ENCODE results near the gene GRK4.

GRCh38 chr4:2995546-2996265, 32.3 kb downstream of the GRK4 start:
- TF ChIP-seq CTCF (IDR thresholded peaks at IDR 0.05; ENCODE audit: insufficient read depth, low read length) (no peak), REST (IDR thresholded peaks at IDR 0.05; ENCODE audit: insufficient replicate concordance, low read depth) (no peak), POLR2AphosphoS5 (IDR thresholded peaks at IDR 0.05; ENCODE audit: low read depth) (no peak), SPI1 (IDR thresholded peaks at IDR 0.05; ENCODE audit: borderline replicate concordance, low read depth) (no peak), GABPA (IDR thresholded peaks at IDR 0.05; ENCODE audit: low read depth) (no peak)

All from HL-60 (cell line).